NB4 (cell line): ENCODE data around the gene TRAPPC12.

ENCODE experiments used
- DNase-seq: peaks from one replicate; pipeline ENCODE4 v3.0.0; 2010; ENCODE audit warnings: low read depth
- H3K4me3 ChIP-seq: one replicate; pipeline ENCODE4 v1.5.1; 2011; ENCODE audit warnings: mild to moderate bottlenecking, low read depth, low read length, moderate library complexity
- CTCF ChIP-seq: IDR thresholded peaks from one replicate; pipeline ENCODE4 v1.5.1; 2012; ENCODE audit warnings: low read depth, low read length
- MYC ChIP-seq: IDR thresholded peaks from 2 replicates; pipeline ENCODE4 v1.6.1; 2011; ENCODE audit warnings: low read depth, low read length
- POLR2A ChIP-seq: IDR thresholded peaks from 2 replicates; pipeline ENCODE4 v1.6.1; 2011; ENCODE audit warnings: mild to moderate bottlenecking; ENCODE audit not compliant: insufficient read length; ENCODE audit errors: extremely low read depth
- TF ChIP-seq, protein P1 (sequence below): IDR thresholded peaks from 2 replicates; pipeline ENCODE4 v1.6.1; 2011; ENCODE audit warnings: low read depth, low read length

The TRAPPC12 gene

GRCh38 chr2:3440477-3440876 lies 61.0 kb downstream of the TRAPPC12 start:
- TF ChIP-seq POLR2A = no peak
- TF ChIP-seq, protein P1, sequence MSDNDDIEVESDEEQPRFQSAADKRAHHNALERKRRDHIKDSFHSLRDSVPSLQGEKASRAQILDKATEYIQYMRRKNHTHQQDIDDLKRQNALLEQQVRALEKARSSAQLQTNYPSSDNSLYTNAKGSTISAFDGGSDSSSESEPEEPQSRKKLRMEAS = no peak
- no peak for TF ChIP-seq MYC
- TF ChIP-seq CTCF = no peak
- DNase-seq = no peak
- H3K4me3 ChIP-seq = no peak overlapping the region

DNA sequence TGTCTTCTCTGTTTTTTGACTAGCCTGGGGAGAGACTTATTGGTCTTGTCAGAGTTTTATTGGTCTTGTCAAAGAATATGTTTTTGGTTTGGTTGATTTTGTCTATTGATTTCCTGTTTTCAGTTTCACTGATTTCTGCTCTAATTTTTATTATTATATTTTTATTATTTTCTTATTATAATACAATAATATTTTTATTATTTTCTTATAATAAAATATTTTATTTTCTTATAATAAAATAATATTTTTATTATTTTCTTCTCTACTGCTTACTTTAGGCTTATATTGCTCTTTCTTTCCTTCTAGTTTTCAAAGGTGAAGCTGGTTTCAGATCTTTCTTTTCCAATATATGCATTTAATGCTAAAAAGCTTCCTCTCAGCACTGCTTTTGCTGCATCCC lies 62.0 kb downstream of the TRAPPC12 start:
- H3K4me3 ChIP-seq = no peak overlapping the region
- TF ChIP-seq POLR2A = no peak
- no peak for TF ChIP-seq MYC
- TF ChIP-seq CTCF = no peak
- TF ChIP-seq, protein P1 = no peak
- no peak for DNase-seq

- no peak for DNase-seq
- TF ChIP-seq, protein P1 = no peak
- TF ChIP-seq MYC = no peak
- no peak for TF ChIP-seq POLR2A
- TF ChIP-seq CTCF = no peak
These were observed 62.7 kb downstream of the TRAPPC12 start for GRCh38 chr2:3442185-3442584.

GRCh38 chr2:3443083-3443482 lies 63.6 kb downstream of the TRAPPC12 start:
- DNase-seq = no peak
- H3K4me3 ChIP-seq = no peak overlapping the region
- TF ChIP-seq CTCF (no peak), MYC (no peak), POLR2A (no peak)
- TF ChIP-seq, protein P1 = no peak

More at GRCh38 chr2:3442185-3442584, 62.7 kb downstream of the TRAPPC12 start:
- H3K4me3 ChIP-seq = no peak overlapping the region

DNA sequence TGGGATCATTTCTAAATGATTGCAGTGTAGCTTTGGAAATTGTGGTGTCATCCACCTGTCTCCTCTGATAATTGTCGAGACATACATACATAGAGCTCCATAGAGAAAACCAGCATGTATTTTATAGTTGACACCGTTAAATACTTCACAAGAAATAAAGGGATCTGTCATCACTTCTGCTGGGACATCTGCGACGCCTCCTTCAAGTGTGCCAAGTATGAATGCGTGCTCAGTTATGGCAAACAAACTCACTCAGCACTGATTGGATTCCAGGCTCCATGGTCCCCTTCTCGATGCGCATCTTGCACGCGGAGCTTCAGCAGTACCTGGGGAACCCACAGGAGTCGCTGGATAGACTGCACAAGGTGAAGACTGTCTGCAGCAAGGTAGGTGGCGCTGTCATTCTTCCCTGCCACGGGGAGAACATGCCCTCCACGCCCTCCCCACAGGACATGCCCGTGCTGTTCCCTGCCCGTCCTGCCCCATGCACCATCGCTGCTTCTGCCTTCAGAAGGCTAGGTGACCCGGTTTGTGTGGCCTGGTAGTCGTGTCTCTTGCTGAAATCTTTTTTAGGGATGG lies 64.1 kb downstream of the TRAPPC12 start:
- DNase-seq = no peak
- no peak for TF ChIP-seq CTCF
- TF ChIP-seq POLR2A = no peak
- no peak overlapping the region for H3K4me3 ChIP-seq

DNA sequence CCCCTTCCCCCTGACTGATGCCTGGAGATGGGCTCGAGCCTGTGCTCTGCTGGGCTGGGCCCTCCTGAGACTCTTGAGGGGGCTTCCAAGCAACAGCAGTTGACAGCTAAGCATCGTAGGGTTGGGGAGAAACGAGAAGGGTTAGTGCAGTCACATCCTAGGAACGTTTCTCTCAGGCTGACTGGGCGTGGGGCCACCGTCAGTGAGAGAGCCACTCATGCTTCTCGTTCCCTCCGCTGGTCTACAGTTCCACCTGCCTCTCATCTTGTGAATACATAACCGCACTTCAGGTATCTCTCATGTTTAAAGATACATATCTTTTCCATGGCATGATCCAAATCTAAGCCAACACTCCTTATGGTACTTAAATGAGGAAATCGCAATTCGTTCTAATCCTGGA lies 66.4 kb downstream of the TRAPPC12 start:
- no peak overlapping the region for H3K4me3 ChIP-seq
- DNase-seq = no peak
- TF ChIP-seq, protein P1 = no peak
